HepG2 (cell line): ENCODE measurements around the gene ADAT3. TPM values are rescaled to one million over a fixed set of nuclear protein-coding genes. Genes with fewer than 3 reads are reported as not detected.
A peak's percentile ranks its signal among the peaks of the same experiment; 100 is the strongest.

Source experiments
- AHDC1 ChIP-seq: sonication (generic); formaldehyde crosslinking; IDR thresholded peaks from 2 replicates; pipeline ENCODE4 v1.5.1; 2020; ENCODE audit warnings: mild to moderate bottlenecking, missing genetic modification reagents, borderline replicate concordance
- ETV5 ChIP-seq: IDR thresholded peaks from 2 replicates; pipeline ENCODE4 v1.6.1; 2018; ENCODE audit warnings: missing biosample characterization, missing genetic modification reagents, inconsistent platforms, borderline replicate concordance
- GATAD1 ChIP-seq: IDR thresholded peaks from 2 replicates; pipeline ENCODE4 v1.6.1; 2016; ENCODE audit warnings: missing genetic modification reagents, missing compliant biosample characterization
- MIXL1 ChIP-seq: IDR thresholded peaks from 2 replicates; pipeline ENCODE4 v1.6.1; 2016
- NAIF1 ChIP-seq: sonication (generic); formaldehyde crosslinking; IDR thresholded peaks from 2 replicates; pipeline ENCODE4 v1.5.0; 2020; ENCODE audit warnings: mild to moderate bottlenecking, missing genetic modification reagents, borderline replicate concordance
- NFE2L2 ChIP-seq: fragments of 150-350 bp; IDR thresholded peaks from 2 replicates; pipeline ENCODE4 v1.6.1; 2014; ENCODE audit warnings: low read length
- SRSF1 ChIP-seq: fragments of 200-400 bp; formaldehyde crosslinking; optimal IDR thresholded peaks from 2 replicates; pipeline ENCODE3; 2017; ENCODE audit warnings: mild to moderate bottlenecking, low read depth, low read length, moderate library complexity
- TAF15 ChIP-seq: fragments of 200-400 bp; formaldehyde crosslinking; IDR thresholded peaks from one replicate; pipeline ENCODE4 v1.6.1; 2018; ENCODE audit warnings: mild to moderate bottlenecking, low read depth, low read length; ENCODE audit not compliant: poor library complexity, severe bottlenecking
- TOPORS ChIP-seq: sonication (generic); formaldehyde crosslinking; IDR thresholded peaks from 2 replicates; pipeline ENCODE4 v1.8.0; 2023; ENCODE audit warnings: mild to moderate bottlenecking, missing genetic modification reagents
- TP53 ChIP-seq: sonication (generic); formaldehyde crosslinking; conservative IDR thresholded peaks from 2 replicates; pipeline ENCODE4 v1.4.0; 2020; ENCODE audit warnings: missing genetic modification reagents
- ZNF615 ChIP-seq: sonication (generic); formaldehyde crosslinking; IDR thresholded peaks from 2 replicates; pipeline ENCODE4 v1.5.0; 2020; ENCODE audit warnings: mild to moderate bottlenecking, missing genetic modification reagents, borderline replicate concordance
- ZNF83 ChIP-seq: sonication (generic); formaldehyde crosslinking; IDR thresholded peaks from 2 replicates; pipeline ENCODE4 v1.4.0; 2020; ENCODE audit warnings: missing genetic modification reagents, mild to moderate bottlenecking, borderline replicate concordance
- ZUFSP ChIP-seq: sonication (generic); formaldehyde crosslinking; IDR thresholded peaks from 2 replicates; pipeline ENCODE4 v1.9.0; 2021; ENCODE audit warnings: missing genetic modification reagents, mild to moderate bottlenecking, borderline replicate concordance
- polyA plus RNA-seq, 8 experiments: library from polyadenylated mRNA; depleted of rRNA in 3 of 8; stranded (reverse) in 7 of 8; unstranded in 1 of 8; fragments of >200 nt; fragmentation: Illumina TruSeq in 4 of 8; extraction: Trizol in 4 of 8; gene quantifications; 2 replicates each; pipeline versions ENCODE4 v1.2.1 to v1.2.3, GENCODE V29; 2011 to 2016; ENCODE audit warnings: low read depth in 4 of 8, missing spikeins in 1 of 8, mixed read lengths in 1 of 8; ENCODE audit not compliant: insufficient read depth in 1 of 8
- total RNA-seq, 5 experiments: library from RNA; depleted of rRNA; stranded (reverse); fragments of >200 nt; fragmentation: Illumina TruSeq; extraction: Trizol; gene quantifications; 2 replicates each; pipeline ENCODE4 v1.2.3, GENCODE V29; 2016; ENCODE audit warnings: low read depth in 1 of 5
- TF ChIP-seq, protein P1 (sequence below): sonication (generic); formaldehyde crosslinking; IDR thresholded peaks from 2 replicates; pipeline ENCODE4 v1.4.0; 2020; ENCODE audit warnings: missing genetic modification reagents
- TF ChIP-seq, protein P2 (sequence below): sonication (generic); formaldehyde crosslinking; IDR thresholded peaks from 2 replicates; pipeline ENCODE4 v1.4.0; 2020; ENCODE audit warnings: mild to moderate bottlenecking, missing genetic modification reagents

The ADAT3 gene
- total and polyA plus RNA-seq, 2 of the 13 experiments (the other 11 are each of a cell fraction or from before 2014, with no cell fraction given): 0.95 to 3.5 TPM

- TF ChIP-seq AHDC1 (no peak), TOPORS (no peak), NFE2L2 (no peak), TP53 (CRISPR knock-in tag) (0 out of 2 replicates have a peak, but pooled peaks have one; percentile 31), MIXL1 (CRISPR knock-in tag) (peak; percentile 49; the same call in 1 of the 2 replicates), SRSF1 (no peak), ETV5 (peak; percentile 97), ZNF615 (CRISPR knock-in tag) (no peak), TAF15 (no peak), NAIF1 (no peak), GATAD1 (CRISPR knock-in tag) (peak; percentile 82), ZNF83 (CRISPR knock-in tag) (no peak), ZUFSP (CRISPR knock-in tag) (no peak)
- TF ChIP-seq, protein P1, sequence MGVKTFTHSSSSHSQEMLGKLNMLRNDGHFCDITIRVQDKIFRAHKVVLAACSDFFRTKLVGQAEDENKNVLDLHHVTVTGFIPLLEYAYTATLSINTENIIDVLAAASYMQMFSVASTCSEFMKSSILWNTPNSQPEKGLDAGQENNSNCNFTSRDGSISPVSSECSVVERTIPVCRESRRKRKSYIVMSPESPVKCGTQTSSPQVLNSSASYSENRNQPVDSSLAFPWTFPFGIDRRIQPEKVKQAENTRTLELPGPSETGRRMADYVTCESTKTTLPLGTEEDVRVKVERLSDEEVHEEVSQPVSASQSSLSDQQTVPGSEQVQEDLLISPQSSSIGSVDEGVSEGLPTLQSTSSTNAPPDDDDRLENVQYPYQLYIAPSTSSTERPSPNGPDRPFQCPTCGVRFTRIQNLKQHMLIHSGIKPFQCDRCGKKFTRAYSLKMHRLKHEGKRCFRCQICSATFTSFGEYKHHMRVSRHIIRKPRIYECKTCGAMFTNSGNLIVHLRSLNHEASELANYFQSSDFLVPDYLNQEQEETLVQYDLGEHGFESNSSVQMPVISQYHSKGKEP (CRISPR knock-in tag): peak; percentile 36; the same call in 1 of the 2 replicates
- TF ChIP-seq, protein P2, sequence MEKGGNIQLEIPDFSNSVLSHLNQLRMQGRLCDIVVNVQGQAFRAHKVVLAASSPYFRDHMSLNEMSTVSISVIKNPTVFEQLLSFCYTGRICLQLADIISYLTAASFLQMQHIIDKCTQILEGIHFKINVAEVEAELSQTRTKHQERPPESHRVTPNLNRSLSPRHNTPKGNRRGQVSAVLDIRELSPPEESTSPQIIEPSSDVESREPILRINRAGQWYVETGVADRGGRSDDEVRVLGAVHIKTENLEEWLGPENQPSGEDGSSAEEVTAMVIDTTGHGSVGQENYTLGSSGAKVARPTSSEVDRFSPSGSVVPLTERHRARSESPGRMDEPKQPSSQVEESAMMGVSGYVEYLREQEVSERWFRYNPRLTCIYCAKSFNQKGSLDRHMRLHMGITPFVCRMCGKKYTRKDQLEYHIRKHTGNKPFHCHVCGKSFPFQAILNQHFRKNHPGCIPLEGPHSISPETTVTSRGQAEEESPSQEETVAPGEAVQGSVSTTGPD (CRISPR knock-in tag): no peak
Observed at GRCh38 chr19:1905110-1905862, at the start of gene ADAT3, which contains the start of gene SCAMP4 (continued).
